Measurements from ENCODE around the gene CEMIP2. TPM values are rescaled to one million over a fixed set of nuclear protein-coding genes. Genes with fewer than 3 reads are reported as not detected.
"Not testable (repeated sequence)": the region's sequence is repeated elsewhere in the genome, so short reads cannot be mapped to it uniquely, and the experiment has no call there.

Gene CEMIP2, protein sequence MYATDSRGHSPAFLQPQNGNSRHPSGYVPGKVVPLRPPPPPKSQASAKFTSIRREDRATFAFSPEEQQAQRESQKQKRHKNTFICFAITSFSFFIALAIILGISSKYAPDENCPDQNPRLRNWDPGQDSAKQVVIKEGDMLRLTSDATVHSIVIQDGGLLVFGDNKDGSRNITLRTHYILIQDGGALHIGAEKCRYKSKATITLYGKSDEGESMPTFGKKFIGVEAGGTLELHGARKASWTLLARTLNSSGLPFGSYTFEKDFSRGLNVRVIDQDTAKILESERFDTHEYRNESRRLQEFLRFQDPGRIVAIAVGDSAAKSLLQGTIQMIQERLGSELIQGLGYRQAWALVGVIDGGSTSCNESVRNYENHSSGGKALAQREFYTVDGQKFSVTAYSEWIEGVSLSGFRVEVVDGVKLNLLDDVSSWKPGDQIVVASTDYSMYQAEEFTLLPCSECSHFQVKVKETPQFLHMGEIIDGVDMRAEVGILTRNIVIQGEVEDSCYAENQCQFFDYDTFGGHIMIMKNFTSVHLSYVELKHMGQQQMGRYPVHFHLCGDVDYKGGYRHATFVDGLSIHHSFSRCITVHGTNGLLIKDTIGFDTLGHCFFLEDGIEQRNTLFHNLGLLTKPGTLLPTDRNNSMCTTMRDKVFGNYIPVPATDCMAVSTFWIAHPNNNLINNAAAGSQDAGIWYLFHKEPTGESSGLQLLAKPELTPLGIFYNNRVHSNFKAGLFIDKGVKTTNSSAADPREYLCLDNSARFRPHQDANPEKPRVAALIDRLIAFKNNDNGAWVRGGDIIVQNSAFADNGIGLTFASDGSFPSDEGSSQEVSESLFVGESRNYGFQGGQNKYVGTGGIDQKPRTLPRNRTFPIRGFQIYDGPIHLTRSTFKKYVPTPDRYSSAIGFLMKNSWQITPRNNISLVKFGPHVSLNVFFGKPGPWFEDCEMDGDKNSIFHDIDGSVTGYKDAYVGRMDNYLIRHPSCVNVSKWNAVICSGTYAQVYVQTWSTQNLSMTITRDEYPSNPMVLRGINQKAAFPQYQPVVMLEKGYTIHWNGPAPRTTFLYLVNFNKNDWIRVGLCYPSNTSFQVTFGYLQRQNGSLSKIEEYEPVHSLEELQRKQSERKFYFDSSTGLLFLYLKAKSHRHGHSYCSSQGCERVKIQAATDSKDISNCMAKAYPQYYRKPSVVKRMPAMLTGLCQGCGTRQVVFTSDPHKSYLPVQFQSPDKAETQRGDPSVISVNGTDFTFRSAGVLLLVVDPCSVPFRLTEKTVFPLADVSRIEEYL (N-terminal part only)
- 70.0 and 79.1 TPM in 2 replicates for total RNA-seq

DNA sequence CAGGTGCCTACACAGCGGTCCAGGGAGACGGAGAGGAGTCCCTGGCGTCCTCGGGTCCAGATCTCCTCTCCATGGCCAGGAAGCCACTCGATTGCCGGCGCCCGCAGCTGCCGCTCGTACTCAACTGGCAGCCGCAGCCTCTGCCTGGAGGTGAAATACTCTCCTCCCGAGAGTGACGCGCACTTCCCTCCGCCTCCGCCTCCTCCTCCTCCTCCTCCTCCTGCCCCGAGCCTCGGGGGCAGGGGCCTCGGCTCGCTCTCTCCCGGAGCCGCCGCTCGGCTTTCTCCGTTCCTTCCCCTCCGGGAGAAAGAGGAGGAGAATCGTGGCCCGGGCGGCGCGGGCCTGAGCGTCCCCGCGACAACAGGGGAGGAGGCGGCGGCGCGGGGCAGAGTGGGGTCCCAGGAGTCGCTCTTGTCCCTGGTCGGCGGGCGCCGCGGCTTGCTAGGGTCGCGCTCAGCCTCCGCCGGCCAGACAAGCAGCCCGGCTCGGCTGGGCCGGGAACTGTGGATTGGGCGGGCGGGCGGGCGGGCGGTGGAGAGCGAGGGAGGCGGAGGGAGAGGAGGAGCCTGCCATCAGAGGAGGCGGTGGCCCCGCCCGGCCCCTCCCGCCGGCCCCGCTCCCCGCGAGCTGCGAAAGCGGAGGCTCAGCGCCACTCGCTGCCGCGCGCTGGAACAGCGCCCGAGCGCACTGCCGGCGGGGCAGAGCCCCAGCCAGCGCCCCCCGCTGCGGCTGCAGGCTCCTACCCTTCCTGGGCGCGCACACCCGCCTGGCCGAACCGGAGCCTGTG lies at the start of gene CEMIP2:
TSS of gene CEMIP2 (minus strand) at position 126 of the 787 bp plus-strand sequence. CDS start 18,140 bp downstream, outside the sequence.
- Mint-ChIP-seq H3K27ac (peak within 1 kb of the TSS; percentile 92), H3K9me3 (no peaks in the 10 kb centered on the region), H3K4me3 (peak within 1 kb of the TSS; percentile 96), H3K4me1 (ENCODE audit: low read depth) (peaks cover 48% of the 10 kb centered on the region), H3K36me3 (ENCODE audit: low read depth) (peaks cover 11% of the 10 kb centered on the region), H3K27me3 (ENCODE audit: insufficient read depth) (no peaks in the 10 kb centered on the region)
- DNase-seq (ENCODE audit: low spot score) = peak; percentile 84
- intact Hi-C loops (cut with micrococcal nuclease) = loop anchor here (1.0 to 10.0 kb wide), 12 partner anchors 15 to 1386 kb away; partner anchors contain the start of genes ABHD17B, ANXA1, C9orf85 and KLF9

DNA sequence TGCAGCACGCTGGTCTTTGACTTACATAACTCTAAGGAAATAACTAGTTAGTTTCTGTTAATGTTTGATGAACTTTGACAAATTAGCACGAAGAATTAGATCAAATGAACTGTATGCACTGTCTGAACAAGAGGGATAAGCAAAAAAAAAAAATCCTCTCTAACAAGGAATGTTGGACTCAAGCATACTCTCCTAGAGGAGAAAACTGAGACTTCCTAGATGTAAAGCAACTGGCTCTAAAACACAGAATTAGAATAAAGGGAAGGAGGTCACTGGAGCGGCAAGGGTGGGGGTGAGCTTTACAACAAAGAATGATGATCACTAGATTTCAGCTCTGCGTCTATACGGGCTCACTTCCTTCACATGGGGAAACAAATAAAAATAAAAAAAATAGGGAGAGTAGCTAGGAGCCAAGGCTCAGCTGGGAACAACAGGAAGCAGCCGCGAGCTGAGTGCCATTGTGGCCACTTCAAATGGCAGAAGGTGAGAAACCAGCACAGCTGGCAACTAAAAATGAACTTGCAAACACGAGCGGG lies 48.7 kb upstream of the CEMIP2 start:
- Mint-ChIP-seq H3K27me3 (ENCODE audit: insufficient read depth) (peaks cover 2% of the 10 kb centered on the region), H3K36me3 (ENCODE audit: low read depth) (no peaks in the 10 kb centered on the region), H3K4me3 (no peak overlapping the region), H3K4me1 (ENCODE audit: low read depth) (peaks cover 10% of the 10 kb centered on the region), H3K27ac (no peak overlapping the region), H3K9me3 (no peaks in the 10 kb centered on the region)
- intact Hi-C loops (cut with micrococcal nuclease) = no loop called here
- no peak for DNase-seq (ENCODE audit: low spot score)

DNA sequence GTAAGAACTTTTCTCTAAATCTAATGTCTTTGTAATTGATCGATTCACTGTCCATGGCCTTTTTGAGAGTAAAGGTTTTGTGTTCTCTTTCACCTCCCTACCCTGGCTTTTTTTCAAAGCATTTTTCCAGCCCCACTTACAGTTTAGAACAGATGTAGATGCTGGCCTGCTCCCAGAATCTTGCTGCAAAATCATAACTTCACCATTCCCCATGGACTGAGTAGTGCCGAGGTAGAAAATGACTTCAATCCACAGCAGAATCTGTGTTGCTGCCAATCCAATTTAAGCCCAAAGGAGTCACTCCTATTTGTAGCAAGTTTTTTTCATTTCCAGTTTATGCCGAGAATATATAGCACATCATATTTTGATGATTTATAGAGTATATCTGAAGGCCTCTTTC lies 46.5 kb upstream of the CEMIP2 start:
- no peaks in the 10 kb centered on the region for H3K9me3 Mint-ChIP-seq
- no peak for DNase-seq (ENCODE audit: low spot score)
- H3K4me1 Mint-ChIP-seq (ENCODE audit: low read depth) = peaks cover 10% of the 10 kb centered on the region
- H3K27ac Mint-ChIP-seq = no peak overlapping the region
- intact Hi-C loops (cut with micrococcal nuclease) = no loop called here
- peaks cover 2% of the 10 kb centered on the region for H3K27me3 Mint-ChIP-seq (ENCODE audit: insufficient read depth)
- H3K4me3 Mint-ChIP-seq = no peak overlapping the region
- no peaks in the 10 kb centered on the region for H3K36me3 Mint-ChIP-seq (ENCODE audit: low read depth)

DNA sequence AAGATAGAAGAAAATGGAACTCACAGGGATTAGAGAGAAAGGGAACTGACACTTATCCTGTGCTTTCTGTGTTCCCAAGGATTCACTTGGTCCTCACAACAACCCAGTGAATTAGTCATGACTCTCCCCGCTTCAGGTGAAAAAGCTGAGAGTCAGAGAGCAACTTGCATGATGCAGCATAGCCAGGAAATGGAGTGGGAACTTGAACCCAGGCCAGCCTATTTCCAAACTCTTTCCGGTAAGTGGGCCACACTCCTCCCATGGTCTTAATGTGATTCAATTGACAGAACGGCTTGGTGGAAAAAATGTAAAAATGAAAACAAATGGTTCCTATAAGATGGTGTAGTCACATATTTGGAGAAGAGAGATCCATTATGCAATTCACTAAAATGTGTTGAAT lies 45.9 kb upstream of the CEMIP2 start:
- peaks cover 10% of the 10 kb centered on the region for H3K4me1 Mint-ChIP-seq (ENCODE audit: low read depth)
- peaks cover 2% of the 10 kb centered on the region for H3K27me3 Mint-ChIP-seq (ENCODE audit: insufficient read depth)
- no peak overlapping the region for H3K27ac Mint-ChIP-seq
- no peaks in the 10 kb centered on the region for H3K9me3 Mint-ChIP-seq
- intact Hi-C loops (cut with micrococcal nuclease) = no loop called here
- no peak overlapping the region for H3K4me3 Mint-ChIP-seq
- no peaks in the 10 kb centered on the region for H3K36me3 Mint-ChIP-seq (ENCODE audit: low read depth)
- no peak for DNase-seq (ENCODE audit: low spot score)

DNA sequence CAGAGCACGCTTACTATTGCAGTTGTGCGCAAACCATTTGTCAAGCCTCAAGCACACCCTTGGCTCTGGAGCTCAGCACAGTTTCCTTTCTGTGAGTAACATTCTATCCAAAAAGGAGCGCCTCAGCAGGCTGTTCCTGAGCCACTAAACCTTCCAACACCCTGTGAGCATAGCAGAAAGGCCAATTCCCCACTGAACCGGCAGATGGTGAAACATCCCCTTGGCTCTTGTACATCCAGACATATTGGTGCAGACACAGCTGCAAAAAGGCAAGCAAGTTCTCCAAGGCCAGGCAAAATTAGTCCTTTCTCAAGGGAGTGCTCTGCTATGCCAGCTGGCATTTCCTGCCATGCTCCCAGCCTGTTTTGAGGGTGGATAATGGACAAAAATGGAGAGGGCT lies 44.1 kb upstream of the CEMIP2 start:
- Mint-ChIP-seq H3K4me3 (no peak overlapping the region), H3K4me1 (ENCODE audit: low read depth) (peaks cover 7% of the 10 kb centered on the region), H3K27ac (no peak overlapping the region), H3K27me3 (ENCODE audit: insufficient read depth) (no peaks in the 10 kb centered on the region), H3K9me3 (no peaks in the 10 kb centered on the region), H3K36me3 (ENCODE audit: low read depth) (no peaks in the 10 kb centered on the region)
- DNase-seq (ENCODE audit: low spot score) = no peak
- intact Hi-C loops (cut with micrococcal nuclease) = no loop called here

DNA sequence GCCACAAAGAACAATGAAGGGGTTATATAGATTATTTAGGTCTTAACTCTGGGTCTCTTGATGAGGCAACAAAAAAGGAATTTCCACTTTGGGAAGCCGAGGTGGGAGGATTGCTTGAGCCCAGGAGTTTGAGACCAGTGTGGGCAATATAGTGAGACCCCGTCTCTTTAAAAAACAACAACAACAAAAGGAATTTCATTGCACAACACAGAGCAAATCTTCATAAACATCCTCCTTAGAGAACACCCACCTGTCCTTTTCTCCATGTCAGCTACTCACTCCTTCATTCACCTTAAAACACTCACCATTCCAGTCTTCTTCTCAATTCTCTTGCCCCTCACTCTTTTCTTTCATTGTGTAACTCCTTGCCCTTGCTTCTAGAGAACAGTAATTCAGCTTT lies 39.8 kb upstream of the CEMIP2 start:
- intact Hi-C loops (cut with micrococcal nuclease) = no loop called here
- H3K4me1 Mint-ChIP-seq (ENCODE audit: low read depth) = peaks cover 4% of the 10 kb centered on the region
- H3K27ac Mint-ChIP-seq = no peak overlapping the region
- H3K9me3 Mint-ChIP-seq = no peaks in the 10 kb centered on the region
- DNase-seq (ENCODE audit: low spot score) = no peak
- H3K36me3 Mint-ChIP-seq (ENCODE audit: low read depth) = no peaks in the 10 kb centered on the region
- H3K27me3 Mint-ChIP-seq (ENCODE audit: insufficient read depth) = no peaks in the 10 kb centered on the region
- H3K4me3 Mint-ChIP-seq = no peak overlapping the region

DNA sequence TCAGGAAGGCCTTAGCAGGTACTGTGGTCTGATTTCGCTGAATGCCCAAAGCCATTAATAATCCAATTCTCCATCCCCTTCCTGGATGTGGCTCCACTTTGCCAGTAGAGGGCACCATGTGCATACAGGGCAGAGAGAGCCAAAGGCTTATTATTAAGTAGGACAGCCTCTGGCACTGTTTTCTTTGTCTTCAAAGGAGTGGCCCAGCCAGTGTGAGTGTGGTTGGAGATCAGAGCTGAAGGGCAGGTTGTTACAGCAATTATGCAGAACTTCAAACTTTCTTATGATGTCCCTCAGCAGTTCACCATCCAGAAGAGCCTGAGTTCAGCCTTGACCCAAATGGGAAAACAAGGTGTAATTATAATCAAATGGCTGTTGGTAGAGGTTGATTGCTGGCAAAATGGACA lies 38.6 kb upstream of the CEMIP2 start:
- DNase-seq (ENCODE audit: low spot score) = peak; percentile 48
- Mint-ChIP-seq H3K27me3 (ENCODE audit: insufficient read depth) (no peaks in the 10 kb centered on the region), H3K4me1 (ENCODE audit: low read depth) (peaks cover 4% of the 10 kb centered on the region), H3K9me3 (no peaks in the 10 kb centered on the region), H3K36me3 (ENCODE audit: low read depth) (no peaks in the 10 kb centered on the region), H3K4me3 (no peak overlapping the region), H3K27ac (no peak overlapping the region)
- intact Hi-C loops (cut with micrococcal nuclease) = loop anchor here (1.0 to 2.0 kb wide), 7 partner anchors 24 to 522 kb away; partner anchors contain the start of genes ABHD17B and C9orf85

DNA sequence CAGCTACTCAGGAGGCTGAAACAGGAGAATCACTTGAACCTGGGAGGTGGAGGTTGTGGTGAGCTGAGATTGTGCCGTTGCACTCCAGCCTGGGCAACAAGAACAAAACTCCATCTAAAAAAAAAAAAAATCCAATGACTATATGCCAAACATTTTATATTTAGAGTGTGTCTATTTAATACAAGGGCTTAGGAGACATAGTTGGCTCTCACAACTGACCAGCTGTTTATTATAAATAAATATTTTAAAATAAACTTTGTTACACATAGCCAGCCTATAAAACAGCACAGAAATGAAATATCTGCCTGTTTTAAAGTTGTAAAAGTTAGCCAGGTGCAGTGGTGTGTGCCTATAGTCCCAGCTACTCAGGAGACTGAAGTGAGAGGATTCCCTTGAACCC lies 36.8 kb upstream of the CEMIP2 start:
- H3K4me1 Mint-ChIP-seq (ENCODE audit: low read depth); H3K27me3 Mint-ChIP-seq (ENCODE audit: insufficient read depth): not testable (repeated sequence)

DNA sequence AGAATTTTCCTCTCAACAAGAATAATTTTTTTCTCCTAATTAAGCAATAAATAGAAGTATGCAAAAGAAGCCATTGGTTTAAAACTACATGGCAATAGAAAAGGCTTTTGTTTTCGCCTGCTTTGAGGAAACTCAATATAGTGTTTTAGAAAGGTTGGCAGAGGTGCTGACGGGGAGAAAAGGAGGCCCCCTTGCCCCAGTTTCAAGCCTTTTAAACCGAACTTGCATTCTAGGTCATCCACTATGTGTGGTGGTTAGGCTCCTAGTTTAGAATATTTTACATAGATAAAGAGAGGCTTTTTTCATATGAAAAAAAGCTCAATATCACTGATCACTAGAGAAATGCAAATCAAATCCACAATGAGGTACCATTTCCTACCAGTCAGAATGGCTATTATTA lies 33.5 kb upstream of the CEMIP2 start:
- intact Hi-C loops (cut with micrococcal nuclease) = no loop called here
- Mint-ChIP-seq H3K9me3 (no peaks in the 10 kb centered on the region), H3K4me1 (ENCODE audit: low read depth) (peaks cover 6% of the 10 kb centered on the region), H3K36me3 (ENCODE audit: low read depth) (no peaks in the 10 kb centered on the region), H3K27ac (no peak overlapping the region), H3K4me3 (no peak overlapping the region), H3K27me3 (ENCODE audit: insufficient read depth) (no peaks in the 10 kb centered on the region)
- DNase-seq (ENCODE audit: low spot score) = no peak

More for the DNA sequence above, 36.8 kb upstream of the CEMIP2 start:
- H3K9me3 Mint-ChIP-seq; H3K4me3 Mint-ChIP-seq; H3K27ac Mint-ChIP-seq; H3K36me3 Mint-ChIP-seq (ENCODE audit: low read depth); intact Hi-C loops (cut with micrococcal nuclease); DNase-seq (ENCODE audit: low spot score): not testable (repeated sequence)

DNA sequence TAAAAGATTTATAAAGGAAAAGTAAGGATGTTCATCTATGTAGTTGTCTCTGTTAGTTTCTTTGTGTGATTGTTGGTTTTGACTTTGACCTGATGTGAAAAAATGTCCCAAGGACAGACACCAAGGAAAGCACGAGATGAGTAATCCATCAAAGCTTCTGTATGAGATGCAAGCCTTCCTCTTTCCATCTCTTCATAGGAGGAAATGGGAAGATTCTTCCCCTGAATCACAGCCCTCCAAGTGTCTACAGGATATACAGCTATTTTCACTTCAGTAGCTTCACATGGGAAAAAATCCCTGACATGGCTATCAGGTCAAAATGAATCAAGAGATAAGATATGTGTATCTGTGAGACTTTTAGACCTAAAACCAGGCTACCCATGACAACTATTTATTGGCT lies 29.0 kb upstream of the CEMIP2 start:
- Mint-ChIP-seq H3K9me3 (no peaks in the 10 kb centered on the region), H3K36me3 (ENCODE audit: low read depth) (no peaks in the 10 kb centered on the region), H3K27ac (no peak overlapping the region), H3K4me1 (ENCODE audit: low read depth) (peaks cover 32% of the 10 kb centered on the region), H3K4me3 (no peak overlapping the region), H3K27me3 (ENCODE audit: insufficient read depth) (no peaks in the 10 kb centered on the region)
- intact Hi-C loops (cut with micrococcal nuclease) = no loop called here
- no peak for DNase-seq (ENCODE audit: low spot score)

DNA sequence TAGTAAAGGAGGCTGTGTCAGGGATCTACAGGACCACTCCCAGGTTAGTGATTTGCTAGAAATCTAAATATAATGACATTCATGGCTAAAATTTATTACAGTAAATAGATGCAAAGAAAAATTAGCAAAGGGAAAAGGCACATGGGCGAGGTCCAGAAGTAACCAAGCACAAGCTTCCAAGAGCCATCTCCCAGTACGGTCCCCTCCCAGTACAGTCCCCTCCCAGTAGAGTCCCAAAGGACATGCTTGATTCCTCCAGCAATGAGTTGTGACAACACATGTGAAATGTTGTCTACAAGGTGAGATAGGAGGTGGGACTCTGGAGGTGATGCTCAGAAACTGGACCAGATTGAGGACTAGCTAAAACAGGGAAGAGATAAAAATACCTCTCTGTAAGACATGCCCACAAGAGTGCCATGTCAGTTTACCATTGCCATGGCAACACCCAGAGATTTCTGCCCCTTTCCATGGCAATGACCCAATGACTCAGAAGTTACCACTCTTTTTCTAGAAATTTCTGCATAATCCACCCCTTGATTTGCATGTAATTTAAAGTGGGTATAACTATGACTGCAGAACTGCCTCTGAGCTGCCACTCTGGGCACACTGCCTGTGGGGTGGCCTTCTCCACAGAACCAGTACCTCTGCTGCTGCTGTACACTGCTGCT lies 27.9 kb upstream of the CEMIP2 start:
- Mint-ChIP-seq H3K9me3 (no peaks in the 10 kb centered on the region), H3K27ac (peak overlapping the region; percentile 8), H3K4me3 (no peak overlapping the region), H3K4me1 (ENCODE audit: low read depth) (peaks cover 32% of the 10 kb centered on the region), H3K36me3 (ENCODE audit: low read depth) (no peaks in the 10 kb centered on the region), H3K27me3 (ENCODE audit: insufficient read depth) (no peaks in the 10 kb centered on the region)
- DNase-seq (ENCODE audit: low spot score) = no peak
- intact Hi-C loops (cut with micrococcal nuclease) = no loop called here

Data from activated T-helper 1 cell treated with anti-CD3 and anti-CD28 coated beads, Interleukin-12 subunit alpha, Interleukin-12 subunit beta, Interleukin-2, Interleukin-4 antibody, amounts not matched to agents 30 ng/mL and 10 ng/mL and 1 ng/mL, durations not matched to agents 14 hours and 24 hours and 36 hours (primary cell).